NCI-H2107 treated with DMSO at 0.1 percent for 48 hours (cell line): Measurements from ENCODE around the gene ADGRG7.
A peak's percentile ranks its signal among the peaks of the same experiment; 100 is the strongest.

ENCODE experiments used
- DNase-seq: peaks from one replicate; lab custom pipeline; 2025; ENCODE audit not compliant: unreplicated experiment; lab: John Stamatoyannopoulos, UW

The ADGRG7 gene

GRCh38 chr3:100732435-100732834 is 123.0 kb downstream of the ADGRG7 start:
- DNase-seq: no peak

- peak; percentile 89 for DNase-seq
These were observed 127.9 kb downstream of the ADGRG7 start for GRCh38 chr3:100737334-100737733.

DNA sequence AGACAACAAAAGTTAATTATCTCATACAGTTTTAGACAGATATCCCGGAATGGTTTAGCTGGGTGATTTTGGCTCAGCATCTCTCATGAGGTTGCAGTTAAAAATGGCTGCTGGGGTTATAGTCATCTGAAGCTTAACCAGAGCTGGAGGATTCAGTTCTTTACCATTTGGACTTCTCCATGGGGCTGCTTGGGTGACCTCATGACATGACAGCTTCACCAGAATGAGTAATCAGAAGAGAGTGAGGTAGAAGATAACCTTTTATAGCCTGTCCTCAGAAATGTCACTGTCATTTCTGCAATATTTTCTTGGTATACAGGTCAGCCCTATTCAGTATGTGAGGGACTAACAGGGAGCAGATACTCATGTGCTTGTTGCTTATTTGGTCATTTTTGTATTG is 130.8 kb downstream of the ADGRG7 start:
- DNase-seq: no peak

- DNase-seq: no peak
These were observed 134.1 kb downstream of the ADGRG7 start for GRCh38 chr3:100743535-100743934.

DNA sequence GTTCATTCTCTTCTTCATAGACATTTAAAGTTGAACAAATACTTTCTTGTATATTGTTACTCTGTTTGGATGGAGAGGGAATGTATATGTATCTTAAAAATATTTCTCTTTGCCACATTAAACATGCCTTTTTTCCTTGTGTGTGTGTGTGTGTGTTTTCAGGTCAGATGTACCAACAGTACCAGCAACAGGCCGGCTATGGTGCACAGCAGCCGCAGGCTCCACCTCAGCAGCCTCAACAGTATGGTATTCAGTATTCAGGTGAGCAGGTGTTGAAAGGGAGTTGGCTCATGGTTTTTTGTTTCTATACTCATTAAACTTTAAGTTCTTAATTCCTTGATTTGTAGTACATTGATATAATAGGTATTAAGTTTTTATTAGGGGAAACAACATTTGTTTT is 135.3 kb downstream of the ADGRG7 start:
- no peak for DNase-seq
